K562 (cell line): Measurements from ENCODE around the gene GDAP2. TPM values are rescaled to one million over a fixed set of nuclear protein-coding genes. Genes with fewer than 3 reads are reported as not detected.

Experiments
- ATF4 ChIP-seq: fragments of 450-650 bp; formaldehyde crosslinking; IDR thresholded peaks from 2 replicates; pipeline ENCODE4 v1.4.0; 2022; ENCODE audit warnings: mild to moderate bottlenecking, moderate library complexity
- BDP1 ChIP-seq: IDR thresholded peaks from 3 replicates; pipeline ENCODE4 v1.6.1; 2011; ENCODE audit not compliant: insufficient read length, insufficient read depth
- FOXA3 ChIP-seq, 2 experiments: fragments of 450-650 bp in 1 of 2; sonication (generic) in 1 of 2; formaldehyde crosslinking; IDR thresholded peaks in 1 of 2; conservative IDR thresholded peaks in 1 of 2; 2 replicates each; pipeline versions ENCODE4 v1.4.0 to v1.8.0; 2020 to 2022; ENCODE audit warnings: mild to moderate bottlenecking in 2 of 2, missing genetic modification reagents in 1 of 2
- GABPB1 ChIP-seq: sonication (generic); formaldehyde crosslinking; IDR thresholded peaks from 2 replicates; pipeline ENCODE4 v1.8.0; 2022; ENCODE audit warnings: mild to moderate bottlenecking, missing genetic modification reagents
- GTF2B ChIP-seq: IDR thresholded peaks from 2 replicates; pipeline ENCODE4 v1.6.1; 2011; ENCODE audit not compliant: insufficient read length; ENCODE audit errors: extremely low read depth
- HEY1 ChIP-seq: fragments of 250-450 bp; sonication (Bioruptor Pico); IDR thresholded peaks from 2 replicates; pipeline ENCODE4 v1.5.0; 2020; ENCODE audit warnings: mild to moderate bottlenecking, moderate library complexity, borderline replicate concordance
- LARP7 ChIP-seq: fragments of 450-650 bp; IDR thresholded peaks from 2 replicates; pipeline ENCODE4 v1.6.1; 2016
- MEIS2 ChIP-seq: fragments of 450-650 bp; IDR thresholded peaks from 2 replicates; pipeline ENCODE4 v1.6.1; 2014; ENCODE audit warnings: mild to moderate bottlenecking; ENCODE audit not compliant: partially characterized antibody
- MIER1 ChIP-seq: fragments of 450-650 bp; IDR thresholded peaks from 2 replicates; pipeline ENCODE4 v1.6.1; 2016; ENCODE audit warnings: antibody characterized with exemption, mild to moderate bottlenecking, low read depth
- MLLT1 ChIP-seq, 2 experiments: fragments of 450-650 bp; IDR thresholded peaks; 2 replicates each; pipeline ENCODE4 v1.6.1; 2016
- MXI1 ChIP-seq: IDR thresholded peaks from 2 replicates; pipeline ENCODE4 v1.6.1; 2011; ENCODE audit warnings: low read depth, mild to moderate bottlenecking, improper control_type of control experiment, low read length
- PCBP2 ChIP-seq: fragments of 200-400 bp; formaldehyde crosslinking; IDR thresholded peaks from 2 replicates; pipeline ENCODE4 v1.6.1; 2018; ENCODE audit warnings: low read length, low read depth, mild to moderate bottlenecking, moderate library complexity; ENCODE audit not compliant: poor library complexity, severe bottlenecking
- RB1 ChIP-seq: fragments of 450-650 bp; IDR thresholded peaks from 2 replicates; pipeline ENCODE4 v1.6.1; 2017; ENCODE audit warnings: low read depth, mild to moderate bottlenecking
- STAT5B ChIP-seq: fragments of 250-450 bp; sonication (Bioruptor Pico); IDR thresholded peaks from 2 replicates; pipeline ENCODE4 v1.8.0; 2021; ENCODE audit warnings: mild to moderate bottlenecking, inconsistent platforms
- TEAD2 ChIP-seq: fragments of 450-650 bp; IDR thresholded peaks from 2 replicates; pipeline ENCODE4 v1.6.1; 2016; ENCODE audit warnings: missing genetic modification characterization, control low read depth, missing compliant biosample characterization
- ZMIZ1 ChIP-seq, 2 experiments: fragments of 150-350 bp in 1 of 2; IDR thresholded peaks; 2 replicates each; pipeline ENCODE4 v1.6.1; 2012 to 2016; ENCODE audit warnings: low read depth in 2 of 2, low read length in 2 of 2, mild to moderate bottlenecking in 1 of 2, moderate library complexity in 1 of 2
- ZNF23 ChIP-seq: fragments of 250-450 bp; sonication (Bioruptor Pico); IDR thresholded peaks from 2 replicates; pipeline ENCODE4 v1.4.0; 2020; ENCODE audit warnings: mild to moderate bottlenecking
- ZNF239 ChIP-seq: fragments of 250-450 bp; sonication (Bioruptor Pico); IDR thresholded peaks from 2 replicates; pipeline ENCODE4 v1.4.0; 2020; ENCODE audit warnings: mild to moderate bottlenecking
- ZNF347 ChIP-seq: fragments of 450-650 bp; formaldehyde crosslinking; IDR thresholded peaks from 2 replicates; pipeline ENCODE4 v1.4.0; 2020; ENCODE audit warnings: low read depth, mild to moderate bottlenecking, moderate library complexity
- ZNF717 ChIP-seq: fragments of 250-450 bp; sonication (Bioruptor Pico); IDR thresholded peaks from 2 replicates; pipeline ENCODE4 v1.5.0; 2021
- ZNF77 ChIP-seq: fragments of 250-450 bp; sonication (Bioruptor Pico); IDR thresholded peaks from 2 replicates; pipeline ENCODE4 v1.5.0; 2020
- polyA plus RNA-seq, 8 experiments: library from polyadenylated mRNA; depleted of rRNA in 4 of 8; stranded (reverse) in 5 of 8; unstranded in 3 of 8; fragments of >200 nt; fragmentation: Nextera tagmentation in 2 of 8; fragmentation: Illumina TruSeq in 1 of 8; extraction: Ambion mirVana in 2 of 8; extraction: Trizol in 1 of 8; gene quantifications; 2 replicates each; pipeline versions ENCODE4 v1.2.1 to v1.2.3, GENCODE V29; 2011 to 2014; ENCODE audit warnings: inconsistent platforms in 1 of 8, missing spikeins in 1 of 8
- total RNA-seq, 7 experiments: library from RNA; depleted of rRNA in 6 of 7; stranded (reverse); fragments of >200 nt in 6 of 7; fragmentation: Illumina TruSeq in 2 of 7; extraction: Trizol in 2 of 7; gene quantifications; 2 replicates each; pipeline versions ENCODE4 v1.2.1 to v1.2.3, GENCODE V29; 2011 to 2021; ENCODE audit warnings: low replicate concordance in 1 of 7
- TF ChIP-seq, protein P1 (sequence below): IDR thresholded peaks from 2 replicates; pipeline ENCODE4 v1.6.1; 2016; ENCODE audit warnings: missing genetic modification characterization, missing compliant biosample characterization

The GDAP2 gene
- total and polyA plus RNA-seq, 9 of the 15 experiments (the other 6 are each of a cell fraction or from before 2014, with no cell fraction given) = 4.1 to 23.1 (median 13.2) TPM

DNA sequence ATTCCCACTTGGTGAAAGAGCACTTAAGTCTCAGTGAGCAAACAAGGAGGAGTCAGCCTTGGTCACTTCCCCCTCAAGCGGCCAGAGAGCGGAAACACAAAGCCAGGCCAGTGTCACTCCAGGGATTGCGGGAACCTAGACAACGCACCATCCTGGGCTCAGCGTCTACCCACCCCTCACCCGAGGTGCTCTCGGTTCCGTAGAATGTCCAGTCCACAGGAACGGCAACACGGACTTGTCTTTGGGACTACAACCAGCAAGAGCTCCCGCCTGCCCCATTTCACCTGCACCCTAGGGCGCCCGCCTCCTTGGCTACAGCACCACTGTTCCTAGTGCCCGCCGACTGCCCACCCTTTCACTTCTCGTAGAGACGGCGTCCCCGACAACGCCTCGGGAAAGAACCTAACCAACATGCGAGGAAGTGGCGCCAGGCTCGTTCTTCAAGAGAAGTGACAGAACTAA is 509 bp downstream of the GDAP2 start (continued):
- TF ChIP-seq ZMIZ1 (IDR thresholded peaks at IDR 0.05; ENCODE audit: low read depth in 2 of 2, low read length in 2 of 2) = no peak
- TF ChIP-seq BDP1 = no peak
- 0 out of 2 replicates have a peak, but pooled peaks have one; percentile 25 for TF ChIP-seq RB1
- no peak for TF ChIP-seq GABPB1 (CRISPR knock-in tag)
- TF ChIP-seq, protein P1, sequence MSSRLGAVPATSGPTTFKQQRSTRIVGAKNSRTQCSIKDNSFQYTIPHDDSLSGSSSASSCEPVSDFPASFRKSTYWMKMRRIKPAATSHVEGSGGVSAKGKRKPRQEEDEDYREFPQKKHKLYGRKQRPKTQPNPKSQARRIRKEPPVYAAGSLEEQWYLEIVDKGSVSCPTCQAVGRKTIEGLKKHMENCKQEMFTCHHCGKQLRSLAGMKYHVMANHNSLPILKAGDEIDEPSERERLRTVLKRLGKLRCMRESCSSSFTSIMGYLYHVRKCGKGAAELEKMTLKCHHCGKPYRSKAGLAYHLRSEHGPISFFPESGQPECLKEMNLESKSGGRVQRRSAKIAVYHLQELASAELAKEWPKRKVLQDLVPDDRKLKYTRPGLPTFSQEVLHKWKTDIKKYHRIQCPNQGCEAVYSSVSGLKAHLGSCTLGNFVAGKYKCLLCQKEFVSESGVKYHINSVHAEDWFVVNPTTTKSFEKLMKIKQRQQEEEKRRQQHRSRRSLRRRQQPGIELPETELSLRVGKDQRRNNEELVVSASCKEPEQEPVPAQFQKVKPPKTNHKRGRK = no peak
- TF ChIP-seq GTF2B = no peak
- no peak for TF ChIP-seq HEY1 (CRISPR knock-in tag)
- TF ChIP-seq ZNF23 (CRISPR knock-in tag) = no peak
- TF ChIP-seq ATF4 = no peak
- TF ChIP-seq FOXA3 (CRISPR knock-in tag; conservative IDR thresholded peaks at IDR 0.05 in 1 of 2, IDR thresholded peaks at IDR 0.05 in 1 of 2) = 0 out of 4 replicates have a peak, but pooled peaks of 1 of the 2 experiments have one; percentile 34
- no peak for TF ChIP-seq MIER1
- no peak for TF ChIP-seq LARP7
- TF ChIP-seq PCBP2 = no peak
- no peak for TF ChIP-seq TEAD2 (tag)
- TF ChIP-seq ZNF239 (CRISPR knock-in tag) = no peak
- TF ChIP-seq MXI1 = no peak
- no peak for TF ChIP-seq STAT5B
- no peak for TF ChIP-seq ZNF77
- no peak for TF ChIP-seq ZNF347 (CRISPR knock-in tag)
- no peak for TF ChIP-seq ZNF717
- no peak for TF ChIP-seq MLLT1 (IDR thresholded peaks at IDR 0.05)
- peak; percentile 19 for TF ChIP-seq MEIS2
